ENCODE measurements around the gene RASL11B.

RASL11B gene

GRCh38 chr4:52873861-52874343 lies 11.8 kb downstream of the RASL11B start:
- ATAC-seq (ENCODE audit: low read depth): no peak
- DNase-seq (ENCODE audit: low spot score in 2 of 2): no peak
- H3K4me3 Mint-ChIP-seq: no peak overlapping the region
- peaks cover 22% of the 10 kb centered on the region for H3K36me3 Mint-ChIP-seq
- H3K27me3 Mint-ChIP-seq: no peaks in the 10 kb centered on the region
- no peaks in the 10 kb centered on the region for H3K9me3 Mint-ChIP-seq
- H3K27ac Mint-ChIP-seq: no peak overlapping the region
- H3K4me1 Mint-ChIP-seq: no peaks in the 10 kb centered on the region

- ATAC-seq (ENCODE audit: low read depth) (no peak), DNase-seq (ENCODE audit: low spot score in 2 of 2) (no peak)
- Mint-ChIP-seq H3K36me3 (peaks cover 22% of the 10 kb centered on the region), H3K4me3 (no peak overlapping the region), H3K27me3 (no peaks in the 10 kb centered on the region), H3K9me3 (no peaks in the 10 kb centered on the region), H3K4me1 (no peaks in the 10 kb centered on the region), H3K27ac (no peak overlapping the region)
Observed at GRCh38 chr4:52874948-52875347, 12.8 kb downstream of the RASL11B start.

- no peak for ATAC-seq (ENCODE audit: low read depth)
Observed at GRCh38 chr4:52876069-52876468, 14.0 kb downstream of the RASL11B start.

GRCh38 chr4:52877036-52877435 lies 14.9 kb downstream of the RASL11B start:
- Mint-ChIP-seq H3K36me3 (peaks cover 21% of the 10 kb centered on the region), H3K4me1 (no peaks in the 10 kb centered on the region), H3K27me3 (no peaks in the 10 kb centered on the region), H3K4me3 (no peak overlapping the region), H3K9me3 (no peaks in the 10 kb centered on the region), H3K27ac (no peak overlapping the region)
- ATAC-seq (ENCODE audit: low read depth) (no peak), DNase-seq (ENCODE audit: low spot score in 2 of 2) (no peak)

More at GRCh38 chr4:52876069-52876468, 14.0 kb downstream of the RASL11B start:
- H3K36me3 Mint-ChIP-seq: peaks cover 17% of the 10 kb centered on the region
- no peak overlapping the region for H3K4me3 Mint-ChIP-seq
- DNase-seq (ENCODE audit: low spot score in 2 of 2): no peak
- H3K27ac Mint-ChIP-seq: no peak overlapping the region
- no peaks in the 10 kb centered on the region for H3K27me3 Mint-ChIP-seq
- no peaks in the 10 kb centered on the region for H3K9me3 Mint-ChIP-seq
- H3K4me1 Mint-ChIP-seq: no peaks in the 10 kb centered on the region

GRCh38 chr4:52877694-52878093 lies 15.6 kb downstream of the RASL11B start:
- H3K4me1 Mint-ChIP-seq: no peaks in the 10 kb centered on the region
- DNase-seq (ENCODE audit: low spot score in 2 of 2): no peak
- peaks cover 19% of the 10 kb centered on the region for H3K36me3 Mint-ChIP-seq
- H3K9me3 Mint-ChIP-seq: no peaks in the 10 kb centered on the region
- ATAC-seq (ENCODE audit: low read depth): no peak
- H3K27ac Mint-ChIP-seq: no peak overlapping the region
- no peak overlapping the region for H3K4me3 Mint-ChIP-seq
- H3K27me3 Mint-ChIP-seq: no peaks in the 10 kb centered on the region

GRCh38 chr4:52879471-52879870 lies 17.4 kb downstream of the RASL11B start:
- Mint-ChIP-seq H3K27ac (no peak overlapping the region), H3K36me3 (peaks cover 16% of the 10 kb centered on the region), H3K27me3 (no peaks in the 10 kb centered on the region), H3K9me3 (no peaks in the 10 kb centered on the region), H3K4me3 (no peak overlapping the region), H3K4me1 (no peaks in the 10 kb centered on the region)
- no peak for ATAC-seq (ENCODE audit: low read depth)
- DNase-seq (ENCODE audit: low spot score in 2 of 2): no peak

- DNase-seq (ENCODE audit: low spot score in 2 of 2): no peak
- Mint-ChIP-seq H3K4me1 (no peaks in the 10 kb centered on the region), H3K4me3 (no peak overlapping the region), H3K27me3 (no peaks in the 10 kb centered on the region), H3K36me3 (peaks cover 22% of the 10 kb centered on the region), H3K9me3 (peaks cover under 1% of the 10 kb centered on the region), H3K27ac (no peak overlapping the region)
- no peak for ATAC-seq (ENCODE audit: low read depth)
Observed at GRCh38 chr4:52880994-52881393, 18.9 kb downstream of the RASL11B start.

- Mint-ChIP-seq H3K27me3 (no peaks in the 10 kb centered on the region), H3K36me3 (peaks cover 31% of the 10 kb centered on the region), H3K4me1 (no peaks in the 10 kb centered on the region), H3K9me3 (peaks cover 1% of the 10 kb centered on the region), H3K4me3 (no peak overlapping the region), H3K27ac (no peak overlapping the region)
- ATAC-seq (ENCODE audit: low read depth): no peak
- no peak for DNase-seq (ENCODE audit: low spot score in 2 of 2)
Observed at GRCh38 chr4:52883183-52883621, 21.1 kb downstream of the RASL11B start.

GRCh38 chr4:52883707-52884669 lies 21.9 kb downstream of the RASL11B start:
- Mint-ChIP-seq H3K27me3 (no peaks in the 10 kb centered on the region), H3K36me3 (peaks cover 38% of the 10 kb centered on the region), H3K4me1 (no peaks in the 10 kb centered on the region), H3K27ac (no peak overlapping the region), H3K4me3 (no peak overlapping the region), H3K9me3 (peaks cover 1% of the 10 kb centered on the region)
- ATAC-seq (ENCODE audit: low read depth): no peak
- no peak for DNase-seq (ENCODE audit: low spot score in 2 of 2)

- DNase-seq (ENCODE audit: low spot score in 2 of 2): no peak
- Mint-ChIP-seq H3K4me1 (no peaks in the 10 kb centered on the region), H3K4me3 (no peak overlapping the region), H3K27me3 (no peaks in the 10 kb centered on the region), H3K36me3 (peaks cover 44% of the 10 kb centered on the region), H3K9me3 (peaks cover 1% of the 10 kb centered on the region), H3K27ac (no peak overlapping the region)
- ATAC-seq (ENCODE audit: low read depth): no peak
Observed at GRCh38 chr4:52884994-52885393, 22.9 kb downstream of the RASL11B start.

GRCh38 chr4:52889354-52889753 lies 27.2 kb downstream of the RASL11B start:
- H3K27me3 Mint-ChIP-seq: no peaks in the 10 kb centered on the region
- no peaks in the 10 kb centered on the region for H3K4me1 Mint-ChIP-seq
- DNase-seq (ENCODE audit: low spot score in 2 of 2): no peak
- peaks cover 39% of the 10 kb centered on the region for H3K36me3 Mint-ChIP-seq
- no peak overlapping the region for H3K4me3 Mint-ChIP-seq
- H3K27ac Mint-ChIP-seq: no peak overlapping the region
- H3K9me3 Mint-ChIP-seq: peaks cover 1% of the 10 kb centered on the region
- no peak for ATAC-seq (ENCODE audit: low read depth)

GRCh38 chr4:52889778-52890520 lies 27.8 kb downstream of the RASL11B start:
- H3K27ac Mint-ChIP-seq: no peak overlapping the region

GRCh38 chr4:52890521-52890791 lies 28.3 kb downstream of the RASL11B start:
- no peak for DNase-seq (ENCODE audit: low spot score in 2 of 2)
- H3K9me3 Mint-ChIP-seq: peaks cover 1% of the 10 kb centered on the region

More at GRCh38 chr4:52889778-52890520, 27.8 kb downstream of the RASL11B start:
- no peak for ATAC-seq (ENCODE audit: low read depth)
- H3K36me3 Mint-ChIP-seq: peaks cover 37% of the 10 kb centered on the region
- no peaks in the 10 kb centered on the region for H3K4me1 Mint-ChIP-seq
- no peaks in the 10 kb centered on the region for H3K27me3 Mint-ChIP-seq
- no peak for DNase-seq (ENCODE audit: low spot score in 2 of 2)
- peaks cover 1% of the 10 kb centered on the region for H3K9me3 Mint-ChIP-seq
- no peak overlapping the region for H3K4me3 Mint-ChIP-seq

GRCh38 chr4:52891743-52892142 lies 29.6 kb downstream of the RASL11B start:
- Mint-ChIP-seq H3K4me1 (no peaks in the 10 kb centered on the region), H3K9me3 (no peaks in the 10 kb centered on the region), H3K4me3 (no peak overlapping the region), H3K27me3 (no peaks in the 10 kb centered on the region), H3K27ac (no peak overlapping the region), H3K36me3 (peaks cover 26% of the 10 kb centered on the region)
- DNase-seq (ENCODE audit: low spot score in 2 of 2) (no peak), ATAC-seq (ENCODE audit: low read depth) (no peak)

More at GRCh38 chr4:52890521-52890791, 28.3 kb downstream of the RASL11B start:
- H3K36me3 Mint-ChIP-seq: peaks cover 33% of the 10 kb centered on the region
- no peaks in the 10 kb centered on the region for H3K27me3 Mint-ChIP-seq
- H3K4me3 Mint-ChIP-seq: no peak overlapping the region
- no peak overlapping the region for H3K27ac Mint-ChIP-seq
- no peaks in the 10 kb centered on the region for H3K4me1 Mint-ChIP-seq
- ATAC-seq (ENCODE audit: low read depth): no peak
